H1 (cell line): ENCODE measurements around the gene FBXO5. TPM values are rescaled to one million over a fixed set of nuclear protein-coding genes. Genes with fewer than 3 reads are reported as not detected.
A peak's percentile ranks its signal among the peaks of the same experiment; 100 is the strongest.

Source experiments
- CTCF ChIP-seq, 3 experiments: IDR thresholded peaks; 1 replicate in 2 of 3; 2 replicates in 1 of 3; pipeline versions ENCODE4 v1.5.1 to v1.6.1; 2011; ENCODE audit warnings: low read length in 3 of 3, mild to moderate bottlenecking in 3 of 3, inconsistent platforms in 2 of 3, low read depth in 1 of 3, moderate library complexity in 1 of 3; ENCODE audit not compliant: insufficient read depth in 1 of 3; ENCODE audit errors: control extremely low read depth in 1 of 3
- NRF1 ChIP-seq: IDR thresholded peaks from 2 replicates; pipeline ENCODE4 v1.6.1; 2011; ENCODE audit warnings: mild to moderate bottlenecking, low read depth, low read length, improper control_type of control experiment
- RFX5 ChIP-seq: IDR thresholded peaks from 2 replicates; pipeline ENCODE4 v1.6.1; 2011; ENCODE audit warnings: low read depth, low read length, improper control_type of control experiment, borderline replicate concordance
- polyA plus RNA-seq, 7 experiments: library from polyadenylated mRNA; depleted of rRNA in 3 of 7; stranded (reverse) in 5 of 7; unstranded in 2 of 7; fragments of >200 nt in 5 of 7; fragments of 200-250 nt in 2 of 7; gene quantifications; 1 replicate in 5 of 7; 2 replicates in 1 of 7; 4 replicates in 1 of 7; pipeline versions ENCODE4 v1.2.1 to v1.2.3, GENCODE V29; 2011 to 2013; ENCODE audit warnings: missing spikeins in 2 of 7, mixed read lengths in 2 of 7
- total RNA-seq: library from RNA; stranded (reverse); fragmentation: NEBNext Ultra II Directional; extraction: Animal tissue kit (Norgen Biotek cat#: 25700); gene quantifications from 2 replicates; pipeline ENCODE4 v1.2.1, GENCODE V29; 2021

The FBXO5 gene
- total and polyA plus RNA-seq, 2 of the 8 experiments (the other 6 are each of a cell fraction or from before 2014, with no cell fraction given) = 13.7 to 55.1 TPM

GRCh38 chr6:152952866-152953509 lies 29.9 kb downstream of the FBXO5 start (continued):
- TF ChIP-seq CTCF (IDR thresholded peaks at IDR 0.05; ENCODE audit: control extremely low read depth in 1 of 3, insufficient read depth in 1 of 3, low read depth in 1 of 3, low read length in 3 of 3) (peak in 2 of 3 experiments; percentile 20 to 64; a peak in 2 of 4 replicates), NRF1 (no peak), RFX5 (no peak)
- TF ChIP-seq, all 59 proteins: peak for 2
